Dermis blood vessel endothelial cell (primary cell): Measurements from ENCODE around the gene MRPL1. TPM values are rescaled to one million over a fixed set of nuclear protein-coding genes. Genes with fewer than 3 reads are reported as not detected.
A peak's percentile ranks its signal among the peaks of the same experiment; 100 is the strongest.

Experiments used
- DNase-seq: peaks from one replicate; pipeline ENCODE4 v3.0.0; 2010
- total RNA-seq: library from RNA; depleted of rRNA; stranded (reverse); fragments of >200 nt; gene quantifications from 2 replicates; pipeline ENCODE4 v1.2.3, GENCODE V29; 2014

The MRPL1 gene
- total RNA-seq, 1 donor from 2014 or later: 33.2 TPM

DNA sequence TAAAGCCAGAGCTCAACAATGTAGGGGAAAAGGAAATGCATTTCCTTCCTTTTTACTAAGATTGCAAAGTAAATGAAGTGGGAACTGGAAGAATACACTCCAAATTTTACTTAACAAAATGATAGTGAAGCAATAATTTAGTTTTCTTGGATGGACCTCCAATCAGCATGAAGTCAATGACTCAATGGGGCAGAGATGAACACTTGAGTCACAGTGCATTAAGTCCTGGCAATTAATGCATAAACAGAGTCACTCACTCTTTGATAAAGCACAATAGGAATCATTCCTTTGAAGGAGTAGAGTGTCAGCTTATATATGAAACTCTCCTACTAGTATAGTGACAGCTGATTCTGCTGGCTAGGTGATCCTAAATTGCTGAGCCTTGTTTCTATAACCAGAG lies 127.8 kb downstream of the MRPL1 start:
- no peak for DNase-seq

DNA sequence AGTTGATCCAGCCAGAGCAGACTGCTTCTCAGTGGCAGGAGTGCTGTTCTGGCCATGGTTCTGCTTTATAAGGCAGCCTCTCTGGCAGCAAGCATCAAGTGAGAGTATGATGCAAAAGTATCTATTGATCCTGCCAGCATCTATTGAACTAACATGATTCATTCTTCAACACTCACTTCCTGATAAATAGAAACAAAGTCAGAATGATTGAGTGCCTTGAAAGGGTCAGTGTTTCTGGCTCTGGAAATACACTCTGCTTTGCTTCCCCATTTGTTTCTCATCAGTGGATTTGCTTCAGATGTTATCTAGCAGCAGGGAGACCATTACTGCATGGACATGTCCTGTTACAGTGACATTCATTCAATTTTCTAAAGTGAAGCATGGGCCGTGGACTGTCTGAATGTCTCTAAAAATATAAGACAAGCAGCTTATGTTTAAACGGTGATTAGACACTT lies 128.3 kb downstream of the MRPL1 start:
- DNase-seq: no peak

GRCh38 chr4:77992581-77992980 lies 130.0 kb downstream of the MRPL1 start:
- no peak for DNase-seq

DNA sequence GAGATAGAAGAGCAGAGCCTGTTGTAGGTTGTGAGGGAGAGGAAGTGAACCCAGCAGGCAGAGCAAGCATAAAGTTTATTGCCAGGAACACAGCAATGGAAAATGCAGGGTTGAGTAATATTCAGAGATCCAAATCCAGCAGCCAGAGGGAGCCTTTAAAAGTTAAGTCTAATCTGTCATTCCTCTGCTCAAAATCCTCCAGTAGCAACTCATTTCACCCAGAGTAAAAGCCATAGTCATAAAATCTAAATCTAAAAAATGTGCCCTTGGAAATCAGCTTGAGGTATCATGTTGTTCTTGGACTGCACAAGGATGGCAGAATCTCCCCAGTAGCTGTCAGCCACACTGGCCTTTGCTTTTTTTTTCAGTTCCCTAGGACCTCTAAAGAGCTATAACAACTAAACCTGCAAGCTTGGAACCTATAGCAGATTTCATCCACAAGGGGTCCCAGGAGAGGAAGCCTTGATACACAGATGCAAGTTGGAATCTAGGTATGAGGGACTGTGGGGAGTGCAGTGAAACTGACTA lies 131.6 kb downstream of the MRPL1 start:
- DNase-seq: peak; percentile 65

GRCh38 chr4:77996076-77996475 lies 133.4 kb downstream of the MRPL1 start:
- no peak for DNase-seq

DNA sequence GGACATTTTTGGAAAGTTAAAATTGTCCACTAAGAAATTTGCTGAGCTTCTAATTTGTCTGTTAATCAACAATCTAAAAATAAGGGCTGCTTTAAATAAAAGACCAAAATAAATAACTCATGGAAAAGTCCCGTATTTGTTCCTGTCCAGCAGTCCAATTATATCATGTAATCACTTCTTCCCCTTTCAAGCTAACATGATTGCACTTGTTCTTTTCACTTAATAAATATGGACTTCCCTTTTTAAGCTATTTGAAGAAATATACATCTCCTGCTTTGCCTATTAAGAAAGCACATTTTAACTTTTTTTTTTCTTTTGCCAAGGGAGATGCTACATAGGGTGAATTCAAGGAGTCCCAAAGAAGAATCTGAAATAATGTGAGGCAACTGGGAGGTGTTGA lies 138.9 kb downstream of the MRPL1 start:
- no peak for DNase-seq

- no peak for DNase-seq
Observed at GRCh38 chr4:78002260-78002659, 139.6 kb downstream of the MRPL1 start.

Other genes with a start within 250 kb of the MRPL1 start
- gene CNOT6L, start 43.5 kb upstream of the MRPL1 start, total RNA-seq: 37.4 and 83.4 TPM in 2 replicates
- 0.85 and 1.7 TPM in 2 replicates for gene FRAS1, start 194.5 kb downstream of the MRPL1 start, total RNA-seq